Activated CD8-positive, alpha-beta memory T cell treated with anti-CD3 and anti-CD28 coated beads, Interleukin-2, amount 50 U/mL, for 24 hours (primary cell): Measurements from ENCODE around the gene MFAP1.
"Not testable (repeated sequence)": the region's sequence is repeated elsewhere in the genome, so short reads cannot be mapped to it uniquely, and the experiment has no call there.

Experiments
- DNase-seq: peaks from one replicate; pipeline ENCODE4 v3.0.0-alpha.2; 2020; ENCODE audit errors: extremely low read depth

Gene MFAP1

GRCh38 chr15:43821505-43821904 is 3.0 kb downstream of the MFAP1 start:
- no peak for DNase-seq

- DNase-seq: not testable (repeated sequence)
Measured at GRCh38 chr15:43815064-43815463, 9.4 kb downstream of the MFAP1 start.

GRCh38 chr15:43808960-43809678 is 15.4 kb downstream of the MFAP1 start:
- DNase-seq: no peak

GRCh38 chr15:43808435-43808950 is 16.0 kb downstream of the MFAP1 start:
- no peak for DNase-seq

GRCh38 chr15:43802676-43803075 is 21.8 kb downstream of the MFAP1 start:
- not testable (repeated sequence) for DNase-seq

- peak; percentile 79 for DNase-seq
Measured at GRCh38 chr15:43800286-43801141, 24.0 kb downstream of the MFAP1 start, which contains the start of gene HYPK. HYPK (plus strand) TSS chr15:43800599; CDS start chr15:43800623, 24 bp downstream.

- no peak for DNase-seq
Measured at GRCh38 chr15:43799945-43800285, 24.6 kb downstream of the MFAP1 start, which contains the start of gene SERINC4. SERINC4 (minus strand) TSS chr15:43800220; CDS start chr15:43799986, 234 bp downstream.

- DNase-seq: no peak
Measured at GRCh38 chr15:43799209-43799944, 25.1 kb downstream of the MFAP1 start.

GRCh38 chr15:43796566-43796965 is 27.9 kb downstream of the MFAP1 start:
- no peak for DNase-seq

GRCh38 chr15:43795997-43796396 is 28.5 kb downstream of the MFAP1 start:
- DNase-seq: no peak

GRCh38 chr15:43795197-43795596 is 29.3 kb downstream of the MFAP1 start:
- DNase-seq: no peak

GRCh38 chr15:43794269-43795037 is 30.0 kb downstream of the MFAP1 start:
- DNase-seq: no peak

GRCh38 chr15:43793647-43794046 is 30.8 kb downstream of the MFAP1 start:
- DNase-seq: no peak

GRCh38 chr15:43792761-43793476 is 31.6 kb downstream of the MFAP1 start:
- no peak for DNase-seq

GRCh38 chr15:43791993-43792760 is 32.3 kb downstream of the MFAP1 start, which contains the start of gene SERF2:
SERF2 (plus strand) TSS chr15:43792320; CDS start chr15:43792377, 57 bp downstream.
- peak; percentile 99 for DNase-seq

GRCh38 chr15:43789409-43789808 is 35.1 kb downstream of the MFAP1 start:
- DNase-seq: no peak

GRCh38 chr15:43779016-43779415 is 45.5 kb downstream of the MFAP1 start:
- no peak for DNase-seq

GRCh38 chr15:43777267-43777914 is 47.1 kb downstream of the MFAP1 start:
- DNase-seq: peak; percentile 69

- no peak for DNase-seq
Measured at GRCh38 chr15:43776718-43777266, 47.7 kb downstream of the MFAP1 start, which contains the start of gene ELL3. ELL3 (minus strand) TSS chr15:43776966; CDS start chr15:43776901, 65 bp downstream.
